HEK293T (cell line): ENCODE data around the gene HOXA6.

Source experiments
- CTCF ChIA-PET: fragments of 350-600 bp; formaldehyde crosslinking; extraction: SDS; loops from one replicate; lab custom pipeline; 2021; ENCODE audit warnings: antibody characterized with exemption, inconsistent platforms; lab: Yijun Ruan, JAX
- POLR2A ChIA-PET: fragments of 350-600 bp; formaldehyde crosslinking; extraction: SDS; loops from one replicate; lab custom pipeline; 2020; ENCODE audit warnings: antibody characterized with exemption, inconsistent platforms; lab: Yijun Ruan, JAX
- DNase-seq: peaks from one replicate; pipeline ENCODE4 v3.0.0; 2012; ENCODE audit warnings: mixed read lengths; ENCODE audit errors: extremely low spot score
- ARNT ChIP-seq: fragments of 450-650 bp; IDR thresholded peaks from 2 replicates; pipeline ENCODE4 v1.6.1; 2017; ENCODE audit warnings: mild to moderate bottlenecking
- BHLHE40 ChIP-seq: fragments of 450-650 bp; IDR thresholded peaks from 2 replicates; pipeline ENCODE4 v1.6.1; 2016; ENCODE audit warnings: mild to moderate bottlenecking, moderate library complexity, borderline replicate concordance
- CTBP1 ChIP-seq: fragments of 450-650 bp; IDR thresholded peaks from 2 replicates; pipeline ENCODE4 v1.6.1; 2016; ENCODE audit warnings: borderline replicate concordance
- ELF4 ChIP-seq: fragments of 450-650 bp; IDR thresholded peaks from 2 replicates; pipeline ENCODE4 v1.6.1; 2017; ENCODE audit warnings: antibody characterized with exemption
- FOXA1 ChIP-seq: fragments of 450-650 bp; IDR thresholded peaks from 2 replicates; pipeline ENCODE4 v1.6.1; 2016; ENCODE audit warnings: mild to moderate bottlenecking
- FOXK2 ChIP-seq: fragments of 450-650 bp; IDR thresholded peaks from 2 replicates; pipeline ENCODE4 v1.6.1; 2016; ENCODE audit warnings: mild to moderate bottlenecking
- FOXM1 ChIP-seq: fragments of 450-650 bp; IDR thresholded peaks from 2 replicates; pipeline ENCODE4 v1.6.1; 2017; ENCODE audit warnings: mild to moderate bottlenecking, borderline replicate concordance
- HDGF ChIP-seq: fragments of 450-650 bp; IDR thresholded peaks from 2 replicates; pipeline ENCODE4 v1.6.1; 2017; ENCODE audit warnings: antibody characterized with exemption, borderline replicate concordance
- L3MBTL2 ChIP-seq: fragments of 450-650 bp; conservative IDR thresholded peaks from 2 replicates; pipeline ENCODE4 v1.6.1; 2016; ENCODE audit warnings: mild to moderate bottlenecking
- LEF1 ChIP-seq: fragments of 450-650 bp; IDR thresholded peaks from 2 replicates; pipeline ENCODE4 v1.6.1; 2017; ENCODE audit warnings: mild to moderate bottlenecking, borderline replicate concordance
- NFRKB ChIP-seq: fragments of 450-650 bp; IDR thresholded peaks from 2 replicates; pipeline ENCODE4 v1.6.1; 2016; ENCODE audit warnings: mild to moderate bottlenecking, moderate library complexity
- PKNOX1 ChIP-seq: fragments of 450-650 bp; IDR thresholded peaks from 2 replicates; pipeline ENCODE4 v1.6.1; 2016
- SP1 ChIP-seq: fragments of 450-650 bp; IDR thresholded peaks from 2 replicates; pipeline ENCODE4 v1.6.1; 2017
- SUZ12 ChIP-seq: fragments of 450-650 bp; IDR thresholded peaks from 2 replicates; pipeline ENCODE4 v1.6.1; 2016; ENCODE audit warnings: mild to moderate bottlenecking
- TARDBP ChIP-seq: fragments of 450-650 bp; IDR thresholded peaks from 2 replicates; pipeline ENCODE4 v1.6.1; 2016
- ZNF384 ChIP-seq: fragments of 450-650 bp; IDR thresholded peaks from 2 replicates; pipeline ENCODE4 v1.6.1; 2016

The HOXA6 gene

GRCh38 chr7:27124096-27124901 lies 23.3 kb downstream of the HOXA6 start:
- no peak for TF ChIP-seq FOXA1
- TF ChIP-seq CTBP1 = no peak
- TF ChIP-seq ZNF384 = no peak
- no peak for TF ChIP-seq LEF1
- TF ChIP-seq HDGF = no peak
- no peak for TF ChIP-seq L3MBTL2
- no peak for TF ChIP-seq FOXM1
- no peak for TF ChIP-seq SP1
- TF ChIP-seq ARNT = no peak
- no peak for TF ChIP-seq FOXK2
- TF ChIP-seq ELF4 = no peak
- TF ChIP-seq PKNOX1 = no peak
- no peak for TF ChIP-seq NFRKB
- no peak for TF ChIP-seq BHLHE40
- TF ChIP-seq SUZ12 = no peak
- TF ChIP-seq TARDBP = no peak
- ChIA-PET POLR2A (interaction anchor here (1.1 kb wide), 1 partner anchor 9 kb away, joined by 3 read pairs; no protein-coding TSS in a partner anchor), CTCF (no interaction called here)
- no peak for DNase-seq

DNA sequence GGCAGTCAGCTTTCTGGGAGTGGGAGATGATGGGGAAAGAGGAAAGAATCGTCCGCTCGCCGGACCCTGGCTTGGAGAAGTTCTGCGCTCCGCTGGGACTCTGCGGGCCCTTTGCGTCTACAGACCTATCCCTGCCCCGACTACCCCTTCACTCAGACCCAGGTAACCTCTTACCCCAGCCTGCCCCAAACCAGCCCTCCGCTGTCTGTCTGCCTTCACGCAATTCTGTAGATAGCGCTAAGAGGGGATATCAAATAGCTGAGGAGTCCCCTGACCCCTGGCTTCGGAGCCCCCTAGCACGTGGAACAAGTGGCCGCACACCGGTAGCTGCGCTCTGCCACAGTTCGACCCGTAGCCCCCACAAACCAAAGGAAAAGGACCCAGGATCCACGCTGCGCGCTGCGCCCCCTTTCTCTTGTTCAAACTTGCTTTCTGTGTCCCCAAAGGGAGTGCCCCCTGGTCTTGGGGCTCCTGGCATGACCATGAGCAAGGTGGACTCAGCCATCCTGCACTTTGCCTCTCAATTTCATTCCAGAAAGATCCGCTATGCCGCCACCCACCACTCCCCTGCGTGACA lies 24.0 kb downstream of the HOXA6 start:
- TF ChIP-seq ZNF384 (no peak), SP1 (no peak), ELF4 (no peak), LEF1 (no peak), CTBP1 (no peak), NFRKB (no peak), ARNT (no peak)
- CTCF ChIA-PET = no interaction called here
- DNase-seq = no peak
- POLR2A ChIA-PET = no interaction called here

- CTCF ChIA-PET = no interaction called here
- POLR2A ChIA-PET = no interaction called here
- no peak for DNase-seq
- TF ChIP-seq SP1 = no peak
- TF ChIP-seq FOXA1 = no peak
- TF ChIP-seq CTBP1 = no peak
- TF ChIP-seq PKNOX1 = 0 out of 2 replicates have a peak, but pooled peaks have one; percentile 4
Observed at GRCh38 chr7:27123007-27123476, 24.5 kb downstream of the HOXA6 start.

GRCh38 chr7:27122077-27122910 lies 25.3 kb downstream of the HOXA6 start:
- ChIA-PET CTCF (interaction anchor here (0.6 kb wide), 1 partner anchor 276 kb away, joined by 3 read pairs; no protein-coding TSS in a partner anchor), POLR2A (interaction anchor here (1.6 kb wide), 1 partner anchor 11 kb away, joined by 3 read pairs; no protein-coding TSS in a partner anchor)
- TF ChIP-seq SP1 (no peak), ZNF384 (no peak), FOXM1 (no peak), HDGF (no peak), PKNOX1 (no peak), SUZ12 (no peak), TARDBP (no peak), CTBP1 (no peak), FOXA1 (no peak)
- DNase-seq = no peak

- ChIA-PET CTCF (interaction anchor here (0.6 kb wide), 1 partner anchor 275 kb away, joined by 3 read pairs; no protein-coding TSS in a partner anchor), POLR2A (interaction anchor here (1.6 kb wide), 1 partner anchor 11 kb away, joined by 3 read pairs; no protein-coding TSS in a partner anchor)
- no peak for DNase-seq
- peak; percentile 91 for TF ChIP-seq PKNOX1
- TF ChIP-seq ARNT = no peak
- no peak for TF ChIP-seq FOXM1
- no peak for TF ChIP-seq HDGF
- peak; percentile 84 for TF ChIP-seq CTBP1
- no peak for TF ChIP-seq ELF4
Observed at GRCh38 chr7:27121684-27122076, 25.9 kb downstream of the HOXA6 start.
